Testis (tissue), 2 donors: Measurements from ENCODE around the gene ZSCAN22.

Source experiments
- CTCF ChIP-seq, 3 experiments: fragments of 450-650 bp in 2 of 3; fragments of 200-600 bp in 1 of 3; sonication (generic) in 1 of 3; IDR thresholded peaks; one replicate each; pipeline ENCODE4 v1.5.1; 2016 to 2019; ENCODE audit warnings: antibody characterized with exemption in 3 of 3, mild to moderate bottlenecking in 2 of 3, moderate library complexity in 1 of 3
- POLR2A ChIP-seq: fragments of 450-650 bp; IDR thresholded peaks from one replicate; pipeline ENCODE4 v1.6.1; 2017; ENCODE audit warnings: antibody characterized with exemption, mild to moderate bottlenecking, moderate library complexity

- TF ChIP-seq CTCF (IDR thresholded peaks at IDR 0.05): no peak
- TF ChIP-seq POLR2A: no peak
Observed at GRCh38 chr19:58291943-58292342, 34.9 kb upstream of the ZSCAN22 start.
